Epithelial cell of proximal tubule (primary cell): ENCODE results near the gene EIF2B2. TPM values are rescaled to one million over a fixed set of nuclear protein-coding genes. Genes with fewer than 3 reads are reported as not detected.

Experiments
- DNase-seq: peaks from one replicate; pipeline ENCODE4 v3.0.0-alpha.2; 2011; ENCODE audit warnings: low read depth
- H3K4me3 ChIP-seq: 2 replicates; pipeline ENCODE4 v1.5.1; 2011; ENCODE audit warnings: low read depth, mild to moderate bottlenecking, low read length
- CTCF ChIP-seq: conservative IDR thresholded peaks from 2 replicates; pipeline ENCODE4 v1.5.1; 2012; ENCODE audit warnings: low read depth, mild to moderate bottlenecking, low read length
- total RNA-seq: library from RNA; depleted of rRNA; stranded (reverse); fragments of >200 nt; gene quantifications from 2 replicates; pipeline ENCODE4 v1.2.3, GENCODE V29; 2015

Gene EIF2B2
- total RNA-seq, 1 donor from 2014 or later, result 52.5 TPM

GRCh38 chr14:74956280-74957072 is 46.2 kb upstream of the EIF2B2 start:
- no peak for DNase-seq
- H3K4me3 ChIP-seq, result no peak overlapping the region
- TF ChIP-seq CTCF, result no peak

- TF ChIP-seq CTCF, result no peak
- no peak overlapping the region for H3K4me3 ChIP-seq
- no peak for DNase-seq
These were observed 43.0 kb upstream of the EIF2B2 start for GRCh38 chr14:74959596-74960180.

- TF ChIP-seq CTCF, result no peak
- no peak for DNase-seq
- H3K4me3 ChIP-seq, result no peak overlapping the region
These were observed 42.0 kb upstream of the EIF2B2 start for GRCh38 chr14:74960736-74961135.

- H3K4me3 ChIP-seq, result no peak overlapping the region
- TF ChIP-seq CTCF, result no peak
- no peak for DNase-seq
These were observed 41.3 kb upstream of the EIF2B2 start for GRCh38 chr14:74961238-74961911.

GRCh38 chr14:74962046-74962445 is 40.7 kb upstream of the EIF2B2 start:
- no peak for TF ChIP-seq CTCF
- no peak overlapping the region for H3K4me3 ChIP-seq
- DNase-seq, result no peak

- no peak for DNase-seq
- TF ChIP-seq CTCF, result no peak
- no peak overlapping the region for H3K4me3 ChIP-seq
These were observed 40.2 kb upstream of the EIF2B2 start for GRCh38 chr14:74962493-74962892.
